Measurements from ENCODE around the gene RGS7.
A peak's percentile ranks its signal among the peaks of the same experiment; 100 is the strongest.
"Not testable (repeated sequence)": the region's sequence is repeated elsewhere in the genome, so short reads cannot be mapped to it uniquely, and the experiment has no call there.

RGS7 gene

DNA sequence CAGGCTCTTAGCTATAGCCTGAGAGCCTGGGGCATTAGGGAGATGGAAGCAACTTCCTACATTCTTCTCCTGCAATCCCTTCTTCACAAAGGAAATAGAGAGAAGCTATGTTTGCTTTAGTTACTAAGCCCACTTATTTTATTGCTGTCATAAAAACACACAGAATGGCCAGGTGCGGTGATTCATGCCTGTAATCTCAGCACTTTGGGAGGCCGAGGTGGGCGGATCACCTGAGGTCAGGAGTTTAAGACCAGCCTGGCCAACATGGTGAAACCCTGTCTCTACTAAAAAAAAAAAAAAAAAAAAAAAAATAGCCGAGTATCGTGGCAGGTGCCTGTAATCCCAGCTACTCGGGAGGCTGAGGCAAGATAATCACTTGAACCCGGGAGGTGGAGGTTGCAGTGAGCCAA, 573.3 kb downstream of the RGS7 start:
- not testable (repeated sequence) for DNase-seq (ENCODE audit: low read depth)

DNA sequence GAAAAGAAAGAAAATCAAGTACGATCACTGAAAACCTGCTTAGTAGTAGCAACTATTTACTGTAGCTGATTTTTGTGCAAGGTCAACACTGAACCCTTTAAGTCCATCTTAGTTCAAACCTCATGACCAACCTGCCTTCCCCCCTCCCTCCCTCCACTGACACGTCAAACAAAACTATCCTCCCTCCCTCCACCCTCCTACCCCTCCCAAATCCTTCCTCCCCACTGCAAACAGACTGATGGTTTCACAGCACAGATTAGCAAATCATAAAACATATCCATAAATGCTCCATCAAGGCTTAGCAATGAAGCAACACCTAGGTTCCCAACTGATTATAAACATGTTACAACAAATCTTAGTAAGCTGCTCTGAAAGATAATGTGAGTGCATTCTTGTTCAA, 580.8 kb downstream of the RGS7 start:
- DNase-seq (ENCODE audit: low read depth): no peak

DNA sequence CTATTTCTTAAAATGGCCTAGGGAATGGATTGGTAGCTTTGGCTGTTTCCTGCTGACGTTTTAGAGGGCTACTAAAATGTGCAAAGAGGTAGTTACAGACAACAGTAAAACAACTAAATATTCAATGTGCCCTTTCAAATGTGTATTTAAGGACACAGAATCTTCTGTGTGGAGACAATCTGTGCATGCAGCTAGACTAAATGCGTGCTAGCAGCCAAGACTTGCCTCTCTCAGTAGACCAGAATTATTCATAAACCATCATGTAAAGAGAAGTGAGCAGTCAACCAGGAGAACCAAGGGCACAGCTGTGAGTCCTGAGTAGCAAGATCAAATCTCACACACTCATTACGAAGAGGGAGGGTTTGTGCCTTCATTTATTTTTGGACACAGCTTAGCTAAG, 584.9 kb downstream of the RGS7 start:
- DNase-seq (ENCODE audit: low read depth): no peak

- DNase-seq (ENCODE audit: low read depth): no peak
Measured at GRCh38 chr1:240771450-240771849, 585.6 kb downstream of the RGS7 start.

DNA sequence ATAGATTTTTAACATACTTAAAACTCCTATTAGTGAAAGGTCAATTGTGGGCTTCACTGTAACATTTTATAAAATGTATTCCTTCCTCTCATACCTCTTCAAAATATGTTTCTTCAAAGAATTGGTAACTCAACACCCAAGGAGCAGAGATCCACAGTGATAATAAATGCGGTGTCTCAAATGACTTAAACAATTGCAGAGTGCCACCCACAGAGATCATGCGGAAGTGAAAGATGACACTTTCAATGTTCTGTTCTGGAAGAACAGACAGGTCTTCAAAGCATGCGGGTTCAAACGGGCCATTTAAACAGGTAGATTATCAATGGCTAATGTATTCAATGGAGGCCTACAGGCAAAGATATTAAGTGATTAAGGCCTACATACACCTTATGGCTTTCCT, 588.0 kb downstream of the RGS7 start:
- no peak for DNase-seq (ENCODE audit: low read depth)

- no peak for DNase-seq (ENCODE audit: low read depth)
Measured at GRCh38 chr1:240766831-240767230, 590.2 kb downstream of the RGS7 start.

- DNase-seq (ENCODE audit: low read depth): no peak
Measured at GRCh38 chr1:240765732-240766363, 591.2 kb downstream of the RGS7 start.

DNA sequence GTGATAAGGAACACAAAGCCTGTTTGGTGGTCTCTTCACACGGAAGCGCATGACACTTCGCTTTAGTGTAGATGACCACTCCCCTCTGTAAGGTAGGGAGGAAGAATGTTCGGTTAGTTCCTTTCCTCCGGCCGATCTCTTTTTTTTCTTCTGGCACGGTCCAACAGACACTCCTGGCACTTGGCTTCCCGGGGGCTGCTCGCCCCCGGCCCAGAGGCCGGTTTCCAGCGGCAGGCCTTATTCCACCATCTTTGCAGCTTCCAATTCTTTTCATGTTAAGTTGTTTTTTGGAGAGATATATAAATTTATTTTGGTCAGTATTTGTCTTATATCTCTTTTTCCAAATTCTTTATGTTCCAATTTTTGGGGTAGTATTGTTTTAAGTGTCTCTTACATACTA, 593.2 kb downstream of the RGS7 start:
- no peak for DNase-seq (ENCODE audit: low read depth)

DNA sequence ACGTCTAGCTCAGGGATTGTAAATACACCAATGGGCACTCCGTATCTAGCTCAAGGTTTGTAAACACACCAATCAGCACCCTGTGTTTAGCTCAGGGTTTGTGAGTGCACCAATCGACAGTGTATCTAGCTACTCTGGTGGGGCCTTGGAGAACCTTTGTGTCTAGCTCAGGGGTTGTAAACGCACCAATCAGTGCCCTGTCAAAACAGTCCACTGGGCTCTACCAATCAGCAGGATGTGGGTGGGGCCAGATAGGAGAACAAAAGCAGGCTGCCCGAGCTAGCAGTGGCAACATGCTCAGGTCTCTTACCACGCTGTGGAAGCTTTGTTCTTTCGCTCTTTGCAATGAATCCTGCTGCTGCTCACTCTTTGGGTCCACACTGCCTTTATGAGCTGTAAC, 593.9 kb downstream of the RGS7 start:
- DNase-seq (ENCODE audit: low read depth): not testable (repeated sequence)

DNA sequence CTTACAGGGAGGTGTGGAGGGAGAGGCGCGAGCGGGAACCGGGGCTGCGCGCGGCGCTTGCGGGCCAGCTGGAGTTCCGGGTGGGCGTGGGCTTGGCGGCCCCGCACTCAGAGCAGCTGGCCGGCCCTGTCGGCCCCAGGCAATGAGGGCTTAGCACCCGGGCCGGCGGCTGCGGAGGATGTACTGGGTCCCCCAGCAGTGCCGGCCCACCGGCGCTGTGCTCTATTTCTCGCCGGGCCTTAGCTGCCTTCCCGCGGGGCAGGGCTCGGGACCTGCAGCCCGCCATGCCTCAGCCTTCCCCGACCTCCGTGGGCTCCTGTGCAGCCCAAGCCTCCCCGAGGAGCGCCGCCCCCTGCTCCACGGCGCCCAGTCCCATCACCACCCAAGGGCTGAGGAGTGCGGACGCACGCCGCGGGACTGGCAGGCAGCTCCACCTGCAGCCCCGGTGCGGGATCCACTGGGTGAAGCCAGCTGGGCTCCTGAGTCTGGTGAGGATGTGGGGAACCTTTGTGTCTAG, 594.5 kb downstream of the RGS7 start:
- not testable (repeated sequence) for DNase-seq (ENCODE audit: low read depth)

DNA sequence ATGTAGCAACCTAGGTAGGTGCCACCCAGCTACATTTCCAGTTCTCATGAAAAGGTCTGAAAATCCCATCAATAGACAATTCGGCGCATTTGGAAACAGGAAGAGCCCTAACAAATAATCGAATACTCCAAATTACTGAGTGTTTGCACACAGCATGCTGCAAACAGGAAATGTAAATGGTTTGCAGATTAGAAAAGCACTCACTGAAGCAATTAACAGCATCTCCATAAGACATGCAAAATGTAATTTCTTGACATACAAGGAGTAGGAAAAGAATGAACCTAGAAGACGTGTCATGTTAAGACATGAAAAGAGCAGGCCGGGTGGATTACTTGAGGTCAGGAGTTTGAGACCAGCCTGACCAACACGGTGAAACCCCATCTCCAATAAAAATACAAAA, 598.2 kb downstream of the RGS7 start:
- not testable (repeated sequence) for DNase-seq (ENCODE audit: low read depth)

DNA sequence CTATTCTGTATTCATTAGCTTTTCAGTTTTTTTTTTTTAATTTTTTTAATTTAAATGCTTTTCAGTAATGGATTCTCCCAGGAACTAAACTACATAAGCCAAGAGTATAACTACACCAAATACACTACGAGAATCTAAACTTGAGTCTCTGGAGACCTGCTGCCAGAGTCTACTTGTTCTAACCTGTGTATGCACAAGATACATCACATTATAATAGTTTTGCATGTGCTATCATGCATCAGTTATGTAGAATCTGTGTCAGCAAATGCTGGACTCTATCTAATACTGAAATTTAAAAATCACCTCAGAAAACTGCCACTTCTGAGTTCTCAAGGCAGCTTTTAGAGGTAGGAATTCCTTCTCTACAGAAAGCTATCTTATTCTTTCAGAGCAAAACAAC, 598.7 kb downstream of the RGS7 start:
- no peak for DNase-seq (ENCODE audit: low read depth)

DNA sequence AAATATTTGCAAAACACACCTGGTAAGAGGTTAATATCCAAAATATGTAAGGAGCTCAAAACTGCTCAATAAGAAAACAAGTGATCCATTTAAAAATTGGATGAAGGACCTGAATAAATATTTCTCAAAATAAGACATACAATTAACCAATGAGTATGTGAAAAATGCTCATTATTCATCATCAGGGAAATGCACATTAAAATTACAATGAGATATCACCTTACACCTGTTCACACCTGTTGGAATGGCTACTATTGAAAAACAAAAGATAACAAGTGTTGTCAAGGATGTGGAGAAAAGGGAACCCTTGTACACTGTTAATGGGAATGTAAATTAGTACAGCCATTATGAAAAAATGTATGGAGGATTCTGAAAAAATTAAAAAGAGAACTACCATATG, 609.1 kb downstream of the RGS7 start:
- no peak for DNase-seq (ENCODE audit: low read depth)

DNA sequence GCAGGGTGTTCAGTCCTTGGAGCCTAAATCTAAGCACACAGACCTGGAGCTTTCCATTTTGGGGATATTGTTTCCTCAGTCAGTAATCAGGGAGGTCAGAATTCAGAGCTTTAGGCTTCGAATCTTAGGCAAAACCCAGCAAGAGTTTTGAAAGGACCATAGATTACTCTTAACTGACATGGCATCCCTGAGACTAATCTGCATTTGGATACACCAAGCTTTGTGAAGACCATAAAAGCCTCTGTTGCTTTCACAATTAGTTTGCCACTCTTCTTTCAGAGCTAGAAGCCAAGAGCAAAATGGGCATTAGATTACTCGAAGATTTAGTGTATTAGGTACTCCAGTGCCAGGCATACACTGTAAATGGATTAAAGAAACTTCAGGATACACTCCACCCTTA, 613.3 kb downstream of the RGS7 start:
- DNase-seq (ENCODE audit: low read depth): no peak

GRCh38 chr1:240739754-240740153, 617.3 kb downstream of the RGS7 start:
- no peak for DNase-seq (ENCODE audit: low read depth)

DNA sequence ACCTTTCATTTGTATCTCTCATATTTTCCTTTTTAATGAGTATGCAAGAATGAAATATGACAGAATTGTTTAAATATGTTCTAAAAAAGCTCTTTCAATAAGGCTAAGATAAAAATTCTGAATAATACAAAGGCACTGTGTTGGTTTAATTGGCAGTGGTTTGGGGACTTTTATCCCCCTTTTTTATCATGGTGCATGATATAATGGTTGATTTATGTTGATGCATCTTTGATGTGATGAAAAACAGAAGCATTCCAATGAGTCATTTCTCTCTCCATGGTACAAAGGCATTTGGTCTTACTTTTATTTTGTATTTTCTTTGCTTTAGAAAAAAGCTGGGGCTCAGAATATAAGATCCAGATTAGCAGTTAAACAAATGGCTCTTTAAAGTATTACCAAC, 617.9 kb downstream of the RGS7 start:
- no peak for DNase-seq (ENCODE audit: low read depth)

GRCh38 chr1:240737766-240738265, 619.2 kb downstream of the RGS7 start:
- no peak for DNase-seq (ENCODE audit: low read depth)

GRCh38 chr1:240737298-240737697, 619.7 kb downstream of the RGS7 start:
- DNase-seq (ENCODE audit: low read depth): peak; percentile 54

DNA sequence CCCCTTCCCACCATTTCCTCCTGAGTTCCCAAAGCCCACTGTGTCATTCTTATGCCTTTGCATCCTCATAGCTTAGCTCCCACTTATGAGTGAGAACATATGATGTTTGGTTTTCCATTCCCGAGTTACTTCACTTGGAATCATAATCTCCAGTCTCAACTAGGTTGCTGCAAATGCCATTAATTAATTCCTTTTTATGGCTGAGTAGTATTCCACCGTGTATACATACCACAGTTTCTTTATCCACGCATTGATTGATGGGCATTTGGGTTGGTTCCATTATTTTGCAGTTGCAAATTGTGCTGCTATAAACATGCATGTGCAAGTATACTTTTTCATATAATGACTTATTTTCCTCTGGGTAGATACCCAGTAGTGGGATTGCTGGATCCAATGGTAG, 622.3 kb downstream of the RGS7 start:
- DNase-seq (ENCODE audit: low read depth): not testable (repeated sequence)

- DNase-seq (ENCODE audit: low read depth): no peak
Measured at GRCh38 chr1:240734001-240734400, 623.0 kb downstream of the RGS7 start.

DNA sequence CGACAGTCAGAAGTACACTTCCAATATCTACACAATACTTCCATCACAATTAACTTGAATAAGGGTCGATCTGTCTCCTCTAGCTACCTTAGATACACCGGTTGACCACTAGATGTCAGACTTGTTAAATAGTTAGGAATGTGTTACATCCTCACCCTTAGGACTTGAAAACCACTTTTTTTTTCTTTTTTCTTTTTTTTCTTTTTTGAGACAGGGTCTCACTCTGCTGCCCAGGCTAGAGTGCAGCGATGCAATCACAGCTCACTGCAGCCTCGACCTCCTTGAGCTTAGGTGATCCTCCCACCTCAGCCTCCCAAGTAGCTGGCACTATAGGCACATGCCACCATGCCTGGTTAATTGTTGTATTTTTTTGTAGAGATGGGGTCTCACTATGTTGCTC, 624.6 kb downstream of the RGS7 start:
- no peak for DNase-seq (ENCODE audit: low read depth)
